ENCODE measurements around the gene ITPK1.

GRCh38 chr14:93065272-93065730, 50.4 kb downstream of the ITPK1 start:
- TF ChIP-seq, protein P1, sequence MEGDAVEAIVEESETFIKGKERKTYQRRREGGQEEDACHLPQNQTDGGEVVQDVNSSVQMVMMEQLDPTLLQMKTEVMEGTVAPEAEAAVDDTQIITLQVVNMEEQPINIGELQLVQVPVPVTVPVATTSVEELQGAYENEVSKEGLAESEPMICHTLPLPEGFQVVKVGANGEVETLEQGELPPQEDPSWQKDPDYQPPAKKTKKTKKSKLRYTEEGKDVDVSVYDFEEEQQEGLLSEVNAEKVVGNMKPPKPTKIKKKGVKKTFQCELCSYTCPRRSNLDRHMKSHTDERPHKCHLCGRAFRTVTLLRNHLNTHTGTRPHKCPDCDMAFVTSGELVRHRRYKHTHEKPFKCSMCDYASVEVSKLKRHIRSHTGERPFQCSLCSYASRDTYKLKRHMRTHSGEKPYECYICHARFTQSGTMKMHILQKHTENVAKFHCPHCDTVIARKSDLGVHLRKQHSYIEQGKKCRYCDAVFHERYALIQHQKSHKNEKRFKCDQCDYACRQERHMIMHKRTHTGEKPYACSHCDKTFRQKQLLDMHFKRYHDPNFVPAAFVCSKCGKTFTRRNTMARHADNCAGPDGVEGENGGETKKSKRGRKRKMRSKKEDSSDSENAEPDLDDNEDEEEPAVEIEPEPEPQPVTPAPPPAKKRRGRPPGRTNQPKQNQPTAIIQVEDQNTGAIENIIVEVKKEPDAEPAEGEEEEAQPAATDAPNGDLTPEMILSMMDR (IDR thresholded peaks at IDR 0.05), result no peak
- TF ChIP-seq POLR2AphosphoS5 (IDR thresholded peaks at IDR 0.05), result no peak

Data from breast epithelium (tissue), 3 donors.